Spleen (tissue), 11 donors: ENCODE results near the gene MYO1D. TPM values are rescaled to one million over a fixed set of nuclear protein-coding genes. Genes with fewer than 3 reads are reported as not detected.

Source experiments
- DNase-seq: peaks from one replicate; pipeline ENCODE4 v3.0.0-alpha.2; 2020
- H3K27ac ChIP-seq, 8 donors: fragments of 200-600 bp; sonication (generic) in 7 of 8; 1 replicate in 4 of 8; 2 replicates in 4 of 8; pipeline versions ENCODE4 v1.5.0 to v1.8.0; 2016 to 2021; ENCODE audit warnings: inconsistent platforms in 4 of 8, mild to moderate bottlenecking in 4 of 8, moderate library complexity in 1 of 8
- H3K27me3 ChIP-seq, 7 donors: fragments of 200-600 bp; sonication (generic) in 6 of 7; replicated peaks in 1 of 7; 1 replicate in 4 of 7; 2 replicates in 3 of 7; pipeline versions ENCODE4 v1.5.0 to v1.8.0; 2016 to 2021; ENCODE audit warnings: inconsistent platforms in 3 of 7, mild to moderate bottlenecking in 1 of 7
- H3K36me3 ChIP-seq, 6 donors: fragments of 200-600 bp; sonication (generic) in 5 of 6; 1 replicate in 4 of 6; 2 replicates in 2 of 6; pipeline versions ENCODE4 v1.5.0 to v1.8.0; 2016 to 2021; ENCODE audit warnings: inconsistent platforms in 2 of 6
- H3K4me1 ChIP-seq, 6 donors: fragments of 200-600 bp; sonication (generic) in 5 of 6; 1 replicate in 3 of 6; 2 replicates in 3 of 6; pipeline versions ENCODE4 v1.5.0 to v1.8.0; 2016 to 2021; ENCODE audit warnings: inconsistent platforms in 3 of 6
- H3K4me3 ChIP-seq, 8 donors: fragments of 200-600 bp; sonication (generic) in 7 of 8; 1 replicate in 4 of 8; 2 replicates in 4 of 8; pipeline versions ENCODE4 v1.5.0 to v1.8.0; 2016 to 2021; ENCODE audit warnings: inconsistent platforms in 4 of 8, mild to moderate bottlenecking in 4 of 8, moderate library complexity in 2 of 8
- H3K9me3 ChIP-seq, 8 donors: fragments of 200-600 bp; sonication (generic) in 7 of 8; 1 replicate in 4 of 8; 2 replicates in 4 of 8; pipeline versions ENCODE4 v1.5.0 to v1.8.0; 2016 to 2021; ENCODE audit warnings: inconsistent platforms in 4 of 8
- POLR2A ChIP-seq, 3 donors: fragments of 450-650 bp; IDR thresholded peaks; one replicate each; pipeline ENCODE4 v1.5.1; 2017; ENCODE audit warnings: antibody characterized with exemption in 3 of 3, mild to moderate bottlenecking in 1 of 3
- POLR2AphosphoS5 ChIP-seq, 3 donors: sonication (generic); formaldehyde crosslinking; IDR thresholded peaks; one replicate each; pipeline ENCODE4 v1.5.1; 2017; ENCODE audit warnings: antibody characterized with exemption in 3 of 3
- WGBS, 5 donors: extraction: QIAGEN DNeasy Blood & Tissue Kit in 3 of 5; methylation state at CpG; one replicate each; pipeline versions ENCODE4 v1.1.5 to v1.1.7; 2013 to 2018; 5-methylcytosine and 5-hydroxymethylcytosine counted together
- intact Hi-C: fragments of 100-400 bp; cut with DNase I; formaldehyde crosslinking; loops from one replicate; pipeline ENCODE4 v1.15.0; 2023; ENCODE audit warnings: low total_unique reads
- polyA plus RNA-seq, 3 donors: library from polyadenylated mRNA; stranded (reverse); fragments of 200-250 nt; gene quantifications; one replicate each; pipeline ENCODE4 v1.2.1, GENCODE V29; 2013
- total RNA-seq, 7 donors: library from RNA; depleted of rRNA in 3 of 7; stranded (reverse); fragments of >200 nt in 3 of 7; fragmentation: NEBNext Ultra II Directional in 4 of 7; extraction: Animal tissue kit (Norgen Biotek cat#: 25700) in 4 of 7; gene quantifications; one replicate each; pipeline versions ENCODE4 v1.1.0 to v1.2.1, GENCODE V29; 2016 to 2021
- TF ChIP-seq, protein P1 (sequence below), 11 experiments: fragments of 200-600 bp in 7 of 11; fragments of 450-650 bp in 4 of 11; sonication (generic) in 4 of 11; IDR thresholded peaks in 8 of 11; conservative IDR thresholded peaks in 3 of 11; 1 replicate in 7 of 11; 2 replicates in 4 of 11; pipeline versions ENCODE4 v1.4.0 to v1.8.0; 2016 to 2021; ENCODE audit warnings: antibody characterized with exemption in 11 of 11, inconsistent platforms in 4 of 11, mild to moderate bottlenecking in 1 of 11
- donor health status: healthy with polysubstance abuse.
- donor health status: DM: no; HTN: no; CAD: no; lungs with moderate emphysema.
- donor health status: DM: no; HTN: no; CAD: no.
- donor health status: Bipolar disorder and iron deficiency.
- donor health status: healthy.
- donor health status: DM: no; HTN: no; CAD: no.
- donor health status: DM: yes; HTN: yes; CAD: no.

Gene MYO1D
- total and polyA plus RNA-seq, 10 donors = 2.3 to 36.4 (median 23.4) TPM

DNA sequence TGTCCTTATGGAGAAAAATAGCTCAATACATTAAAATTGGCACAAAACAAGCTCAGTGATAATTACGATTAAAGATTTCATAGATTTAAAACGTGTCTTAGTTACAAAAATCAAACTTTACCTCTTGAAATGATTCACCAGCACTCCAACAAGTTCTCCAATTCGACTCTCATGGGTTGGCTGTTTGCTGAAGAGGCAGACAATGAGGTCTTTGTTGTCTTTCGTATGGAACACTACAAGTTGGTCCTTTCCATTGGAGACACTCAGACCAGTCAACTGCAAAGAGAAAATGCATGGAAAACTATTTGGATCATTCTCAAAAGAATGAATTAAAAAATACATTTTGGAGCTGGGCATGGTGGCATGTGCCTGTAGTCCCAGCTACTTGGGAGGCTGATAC is 272.0 kb downstream of the MYO1D start:
- intact Hi-C loops = no loop called here
- WGBS, 5 donors = 83 to 95% (median 88%) methylated on average over 4 of the region's 4 CpGs
- Histone ChIP-seq H3K4me3 (no peak overlapping the region), H3K36me3 (peaks cover 0 to 10% (median 0%) of the 10 kb centered on the region in 6 donors), H3K27ac (no peak overlapping the region), H3K27me3 (no peaks in the 10 kb centered on the region), H3K4me1 (peaks cover 0 to 11% (median 7%) of the 10 kb centered on the region in 6 donors), H3K9me3 (peaks cover 0 to 6% (median 0%) of the 10 kb centered on the region in 8 donors)
- no peak for DNase-seq
- TF ChIP-seq POLR2AphosphoS5 (IDR thresholded peaks at IDR 0.05) = no peak

DNA sequence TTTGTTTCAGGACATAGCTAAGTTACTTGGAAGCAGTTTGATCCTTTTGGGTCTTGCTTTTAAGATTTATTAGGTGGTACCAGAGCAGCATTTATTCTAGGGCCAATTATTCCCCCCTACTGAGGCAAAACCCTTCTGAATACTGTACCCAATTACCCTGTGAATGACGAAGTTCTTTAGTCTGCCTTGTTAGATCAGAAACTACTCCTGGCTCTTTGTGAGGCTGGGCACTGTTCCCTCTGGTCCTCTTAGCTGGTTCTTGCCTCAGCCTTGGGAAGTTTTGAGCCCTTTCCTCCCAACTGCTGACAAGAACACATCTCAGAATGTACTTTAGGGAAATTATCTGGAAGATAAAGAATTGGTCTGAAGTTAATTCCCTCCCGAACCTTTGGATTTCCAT is 274.5 kb downstream of the MYO1D start:
- intact Hi-C loops = no loop called here
- no peaks in the 10 kb centered on the region for H3K27me3 ChIP-seq
- no peak overlapping the region for H3K27ac ChIP-seq
- TF ChIP-seq POLR2AphosphoS5 (IDR thresholded peaks at IDR 0.05) (no peak), POLR2A (IDR thresholded peaks at IDR 0.05) (no peak)
- TF ChIP-seq, protein P1, sequence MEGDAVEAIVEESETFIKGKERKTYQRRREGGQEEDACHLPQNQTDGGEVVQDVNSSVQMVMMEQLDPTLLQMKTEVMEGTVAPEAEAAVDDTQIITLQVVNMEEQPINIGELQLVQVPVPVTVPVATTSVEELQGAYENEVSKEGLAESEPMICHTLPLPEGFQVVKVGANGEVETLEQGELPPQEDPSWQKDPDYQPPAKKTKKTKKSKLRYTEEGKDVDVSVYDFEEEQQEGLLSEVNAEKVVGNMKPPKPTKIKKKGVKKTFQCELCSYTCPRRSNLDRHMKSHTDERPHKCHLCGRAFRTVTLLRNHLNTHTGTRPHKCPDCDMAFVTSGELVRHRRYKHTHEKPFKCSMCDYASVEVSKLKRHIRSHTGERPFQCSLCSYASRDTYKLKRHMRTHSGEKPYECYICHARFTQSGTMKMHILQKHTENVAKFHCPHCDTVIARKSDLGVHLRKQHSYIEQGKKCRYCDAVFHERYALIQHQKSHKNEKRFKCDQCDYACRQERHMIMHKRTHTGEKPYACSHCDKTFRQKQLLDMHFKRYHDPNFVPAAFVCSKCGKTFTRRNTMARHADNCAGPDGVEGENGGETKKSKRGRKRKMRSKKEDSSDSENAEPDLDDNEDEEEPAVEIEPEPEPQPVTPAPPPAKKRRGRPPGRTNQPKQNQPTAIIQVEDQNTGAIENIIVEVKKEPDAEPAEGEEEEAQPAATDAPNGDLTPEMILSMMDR (IDR thresholded peaks at IDR 0.05 in 8 of 11, conservative IDR thresholded peaks at IDR 0.05 in 3 of 11) = no peak
- WGBS, 5 donors = 93 to 98% (median 93%) methylated on average over 2 of the region's 2 CpGs
- no peaks in the 10 kb centered on the region for H3K4me1 ChIP-seq
- H3K9me3 ChIP-seq = peaks cover 0 to 10% (median 0%) of the 10 kb centered on the region in 8 donors
- no peak for DNase-seq
- H3K4me3 ChIP-seq = no peak overlapping the region
- peaks cover 0 to 15% (median 0%) of the 10 kb centered on the region in 6 donors for H3K36me3 ChIP-seq

DNA sequence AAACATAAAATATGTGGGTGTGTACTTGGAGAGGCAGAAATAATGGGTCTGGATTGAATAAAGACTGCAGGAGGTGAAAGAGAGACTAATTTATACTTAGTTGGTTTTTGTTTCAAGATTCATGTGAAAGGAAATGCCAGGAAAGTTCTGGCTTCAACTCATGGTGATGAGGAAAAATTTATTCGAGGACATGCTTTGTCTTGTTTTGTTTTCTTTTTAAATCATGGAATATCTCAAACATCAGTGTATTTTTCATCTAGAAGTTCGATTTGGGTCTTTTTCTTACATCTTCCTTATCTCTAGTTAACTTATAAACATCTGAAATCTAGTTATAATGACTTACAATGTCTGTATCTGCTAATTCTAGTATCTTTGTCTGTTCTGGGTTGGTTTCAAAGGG is 275.1 kb downstream of the MYO1D start:
- Histone ChIP-seq H3K27ac (no peak overlapping the region), H3K27me3 (no peaks in the 10 kb centered on the region), H3K36me3 (peaks cover 0 to 15% (median 0%) of the 10 kb centered on the region in 6 donors), H3K4me3 (no peak overlapping the region), H3K9me3 (peaks cover 0 to 10% (median 0%) of the 10 kb centered on the region in 8 donors), H3K4me1 (no peaks in the 10 kb centered on the region)
- TF ChIP-seq, protein P1 (IDR thresholded peaks at IDR 0.05 in 8 of 11, conservative IDR thresholded peaks at IDR 0.05 in 3 of 11) = no peak
- WGBS, 5 donors = 78 to 87% (median 80%) methylated on average over 2 of the region's 2 CpGs
- intact Hi-C loops = no loop called here
- DNase-seq = no peak

DNA sequence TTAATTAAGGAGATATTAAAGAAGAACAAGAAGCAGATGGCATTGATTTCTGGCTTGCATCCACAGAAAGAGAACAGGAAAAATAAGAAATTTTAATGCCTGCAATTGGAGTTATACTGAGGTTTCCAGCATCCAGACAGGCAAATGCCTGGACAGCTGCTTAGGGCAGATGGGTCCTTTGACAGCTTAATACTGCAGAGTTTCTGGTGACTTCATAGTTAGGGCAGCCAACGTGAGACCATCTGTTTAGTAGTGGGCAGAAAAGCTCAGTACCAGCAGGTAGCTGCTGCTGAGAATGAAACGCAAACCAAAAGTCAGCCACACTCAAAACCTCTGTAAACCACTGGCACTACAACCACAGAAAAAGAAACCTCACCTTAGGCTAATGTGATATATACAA is 280.3 kb downstream of the MYO1D start:
- WGBS, 5 donors = 48 to 72% (median 71%) methylated on average over 2 of the region's 2 CpGs
- intact Hi-C loops = no loop called here

More for the DNA sequence above, 280.3 kb downstream of the MYO1D start:
- Histone ChIP-seq H3K4me1 (no peaks in the 10 kb centered on the region), H3K36me3 (peaks cover 0 to 7% (median 0%) of the 10 kb centered on the region in 6 donors), H3K4me3 (no peak overlapping the region), H3K27me3 (no peaks in the 10 kb centered on the region), H3K27ac (no peak overlapping the region), H3K9me3 (peaks cover 0 to 10% (median 0%) of the 10 kb centered on the region in 8 donors)
- TF ChIP-seq, protein P1 (IDR thresholded peaks at IDR 0.05 in 8 of 11, conservative IDR thresholded peaks at IDR 0.05 in 3 of 11) = no peak
- TF ChIP-seq POLR2A (IDR thresholded peaks at IDR 0.05) (no peak), POLR2AphosphoS5 (IDR thresholded peaks at IDR 0.05) (no peak)
- no peak for DNase-seq
